Spleen (tissue), 7 donors: ENCODE results near the gene IL17C.

Experiments
- CTCF ChIP-seq, 11 experiments: fragments of 200-600 bp in 7 of 11; fragments of 450-650 bp in 4 of 11; sonication (generic) in 4 of 11; IDR thresholded peaks in 8 of 11; conservative IDR thresholded peaks in 3 of 11; 1 replicate in 7 of 11; 2 replicates in 4 of 11; pipeline versions ENCODE4 v1.4.0 to v1.8.0; 2016 to 2021; ENCODE audit warnings: antibody characterized with exemption in 11 of 11, inconsistent platforms in 4 of 11, mild to moderate bottlenecking in 1 of 11
- POLR2A ChIP-seq, 3 donors: fragments of 450-650 bp; IDR thresholded peaks; one replicate each; pipeline ENCODE4 v1.5.1; 2017; ENCODE audit warnings: antibody characterized with exemption in 3 of 3, mild to moderate bottlenecking in 1 of 3
- POLR2AphosphoS5 ChIP-seq, 3 donors: sonication (generic); formaldehyde crosslinking; IDR thresholded peaks; one replicate each; pipeline ENCODE4 v1.5.1; 2017; ENCODE audit warnings: antibody characterized with exemption in 3 of 3
- donor health status: DM: no; HTN: no; CAD: no; lungs with moderate emphysema.
- donor health status: DM: no; HTN: no; CAD: no.
- donor health status: DM: no; HTN: no; CAD: no.

- TF ChIP-seq CTCF (IDR thresholded peaks at IDR 0.05 in 8 of 11, conservative IDR thresholded peaks at IDR 0.05 in 3 of 11), result no peak
- TF ChIP-seq POLR2AphosphoS5 (IDR thresholded peaks at IDR 0.05), result no peak
- TF ChIP-seq POLR2A (IDR thresholded peaks at IDR 0.05), result no peak
Measured at GRCh38 chr16:88643644-88643932, 5.2 kb downstream of the IL17C start.
